ENCODE data around the gene TRIM47. TPM values are rescaled to one million over a fixed set of nuclear protein-coding genes. Genes with fewer than 3 reads are reported as not detected.

TRIM47 gene
- total RNA-seq, 4 donors from 2014 or later, result 21.0 to 146 (median 40.8) TPM

DNA sequence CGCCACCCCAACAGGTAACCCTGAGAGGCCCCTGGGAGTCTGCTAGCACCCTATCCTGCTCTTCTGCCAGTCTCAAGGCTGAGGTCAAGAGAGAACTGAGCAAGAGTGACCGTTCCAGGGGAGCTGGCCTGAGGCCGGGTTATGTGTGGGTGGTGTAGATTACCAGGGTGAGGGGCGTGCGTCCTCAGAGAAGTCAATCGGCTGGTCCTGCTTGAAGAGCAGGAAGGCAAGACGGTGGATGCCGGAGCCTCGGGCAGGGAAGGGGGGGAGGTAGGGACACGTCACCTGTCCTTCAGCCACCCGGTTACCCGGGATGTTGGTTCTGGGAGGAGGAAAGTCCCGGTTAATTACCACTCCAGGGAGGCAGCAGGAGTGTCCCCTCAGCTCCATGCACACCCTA lies 21.0 kb upstream of the TRIM47 start:
- Histone ChIP-seq H3K36me3 (peaks cover 0 to 58% of the 10 kb centered on the region in 2 donors), H3K4me1 (peaks cover 0 to 48% (median 27%) of the 10 kb centered on the region in 3 donors), H3K27me3 (no peaks in the 10 kb centered on the region), H3K4me3 (no peak overlapping the region), H3K27ac (no peak overlapping the region), H3K9me3 (no peaks in the 10 kb centered on the region)
- WGBS, 2 donors (ENCODE audit: low coverage in 1 of 2), result 93% methylated on average over 3 of the region's 13 CpGs; no CpG with 5 or more reads in 1 of the 2 donors
- no peak for ATAC-seq
- TF ChIP-seq, protein P1, sequence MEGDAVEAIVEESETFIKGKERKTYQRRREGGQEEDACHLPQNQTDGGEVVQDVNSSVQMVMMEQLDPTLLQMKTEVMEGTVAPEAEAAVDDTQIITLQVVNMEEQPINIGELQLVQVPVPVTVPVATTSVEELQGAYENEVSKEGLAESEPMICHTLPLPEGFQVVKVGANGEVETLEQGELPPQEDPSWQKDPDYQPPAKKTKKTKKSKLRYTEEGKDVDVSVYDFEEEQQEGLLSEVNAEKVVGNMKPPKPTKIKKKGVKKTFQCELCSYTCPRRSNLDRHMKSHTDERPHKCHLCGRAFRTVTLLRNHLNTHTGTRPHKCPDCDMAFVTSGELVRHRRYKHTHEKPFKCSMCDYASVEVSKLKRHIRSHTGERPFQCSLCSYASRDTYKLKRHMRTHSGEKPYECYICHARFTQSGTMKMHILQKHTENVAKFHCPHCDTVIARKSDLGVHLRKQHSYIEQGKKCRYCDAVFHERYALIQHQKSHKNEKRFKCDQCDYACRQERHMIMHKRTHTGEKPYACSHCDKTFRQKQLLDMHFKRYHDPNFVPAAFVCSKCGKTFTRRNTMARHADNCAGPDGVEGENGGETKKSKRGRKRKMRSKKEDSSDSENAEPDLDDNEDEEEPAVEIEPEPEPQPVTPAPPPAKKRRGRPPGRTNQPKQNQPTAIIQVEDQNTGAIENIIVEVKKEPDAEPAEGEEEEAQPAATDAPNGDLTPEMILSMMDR (IDR thresholded peaks at IDR 0.05), result no peak
- no peak for TF ChIP-seq POLR2A (IDR thresholded peaks at IDR 0.05)
- TF ChIP-seq POLR2AphosphoS5 (IDR thresholded peaks at IDR 0.05), result no peak
- TF ChIP-seq EP300 (IDR thresholded peaks at IDR 0.05), result no peak

DNA sequence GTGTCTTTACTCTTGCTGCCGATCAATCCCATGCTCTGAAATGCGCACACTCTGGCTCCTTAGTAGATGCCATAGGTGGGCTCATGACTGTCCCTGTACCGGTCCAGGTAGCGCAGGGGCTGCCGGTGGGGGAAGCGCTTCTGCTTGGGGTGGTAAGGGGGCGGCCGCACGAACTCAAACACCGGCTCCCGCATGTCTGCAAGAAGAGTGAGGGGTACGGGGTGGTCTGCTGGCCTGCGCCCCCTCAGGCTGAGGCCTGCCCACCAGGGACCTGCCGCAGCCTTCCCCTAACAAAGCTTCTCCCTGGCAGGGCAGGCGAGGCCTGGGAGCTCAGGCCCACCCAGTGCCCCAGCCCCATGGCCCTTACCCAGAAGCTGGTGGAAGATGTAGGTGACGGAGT lies 20.4 kb upstream of the TRIM47 start:
- Histone ChIP-seq H3K9me3 (no peaks in the 10 kb centered on the region), H3K4me3 (no peak overlapping the region), H3K4me1 (peaks cover 0 to 48% (median 22%) of the 10 kb centered on the region in 3 donors), H3K36me3 (peaks cover 0 to 58% of the 10 kb centered on the region in 2 donors), H3K27me3 (no peaks in the 10 kb centered on the region), H3K27ac (no peak overlapping the region)
- WGBS, 2 donors (ENCODE audit: low coverage in 1 of 2), result 80% methylated on average over 2 of the region's 16 CpGs; no CpG with 5 or more reads in 1 of the 2 donors
- ATAC-seq, result no peak
- TF ChIP-seq POLR2A (IDR thresholded peaks at IDR 0.05) (no peak), EP300 (IDR thresholded peaks at IDR 0.05) (no peak), POLR2AphosphoS5 (IDR thresholded peaks at IDR 0.05) (no peak)
- TF ChIP-seq, protein P1 (IDR thresholded peaks at IDR 0.05), result no peak

GRCh38 chr17:75898065-75898464 lies 19.7 kb upstream of the TRIM47 start:
- Histone ChIP-seq H3K36me3 (peaks cover 0 to 57% of the 10 kb centered on the region in 2 donors), H3K4me1 (peaks cover 0 to 48% (median 23%) of the 10 kb centered on the region in 3 donors), H3K4me3 (no peak overlapping the region), H3K9me3 (no peaks in the 10 kb centered on the region), H3K27ac (peak overlapping the region in 3 of 4 donors; percentile 94 to 96 (median 96)), H3K27me3 (no peaks in the 10 kb centered on the region)
- TF ChIP-seq EP300 (IDR thresholded peaks at IDR 0.05) (no peak), POLR2AphosphoS5 (IDR thresholded peaks at IDR 0.05) (no peak), POLR2A (IDR thresholded peaks at IDR 0.05) (no peak)
- TF ChIP-seq, protein P1 (IDR thresholded peaks at IDR 0.05), result no peak
- ATAC-seq, result no peak
- no CpG with 5 or more reads among the region's 8 CpGs for WGBS, 2 donors (ENCODE audit: low coverage in 1 of 2)

GRCh38 chr17:75897160-75898019 lies 19.0 kb upstream of the TRIM47 start:
- Histone ChIP-seq H3K27ac (peak overlapping the region; percentile 78 to 96 (median 95)), H3K36me3 (peaks cover 0 to 54% of the 10 kb centered on the region in 2 donors), H3K9me3 (no peaks in the 10 kb centered on the region), H3K4me3 (peak overlapping the region; percentile 50 to 82), H3K27me3 (no peaks in the 10 kb centered on the region), H3K4me1 (peaks cover 0 to 50% (median 23%) of the 10 kb centered on the region in 3 donors)
- ATAC-seq, result no peak
- TF ChIP-seq EP300 (IDR thresholded peaks at IDR 0.05), result no peak
- TF ChIP-seq, protein P1 (IDR thresholded peaks at IDR 0.05), result no peak
- no peak for TF ChIP-seq POLR2A (IDR thresholded peaks at IDR 0.05)
- TF ChIP-seq POLR2AphosphoS5 (IDR thresholded peaks at IDR 0.05), result no peak
- 19% methylated on average over 15 of the region's 37 CpGs; no CpG with 5 or more reads in 1 of the 2 donors for WGBS, 2 donors (ENCODE audit: low coverage in 1 of 2)
